Measurements from ENCODE around the gene DPP10. TPM values are rescaled to one million over a fixed set of nuclear protein-coding genes. Genes with fewer than 3 reads are reported as not detected.

The DPP10 gene
- total RNA-seq, 1 experiment from 2014 or later, result not detected

DNA sequence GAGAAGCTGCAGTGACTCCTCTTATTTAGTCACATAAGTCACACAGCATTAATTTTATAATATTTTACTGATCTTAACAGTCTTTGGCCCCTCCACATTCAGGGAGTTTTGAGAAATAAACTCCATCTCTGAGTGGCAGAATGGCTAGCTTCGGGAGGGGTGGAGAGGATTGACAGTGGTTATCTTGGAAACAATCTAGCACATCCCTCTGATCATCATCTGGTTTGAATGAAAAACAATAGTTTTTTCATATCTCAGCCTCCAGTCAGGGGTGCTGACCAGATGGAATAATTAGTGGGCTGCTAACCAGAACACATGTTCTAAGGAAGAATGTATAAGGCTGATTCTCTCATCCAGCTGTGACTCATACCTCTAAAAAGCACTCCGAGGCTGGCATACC is 477.5 kb downstream of the DPP10 start:
- no peak overlapping the region for H3K27ac ChIP-seq (ENCODE audit: low read length)
- H3K27me3 ChIP-seq (ENCODE audit: control insufficient read depth, insufficient read depth, low read length), result no peaks in the 10 kb centered on the region
- H3K36me3 ChIP-seq (ENCODE audit: control insufficient read depth, insufficient read depth, low read length), result no peaks in the 10 kb centered on the region
- DNase-seq (ENCODE audit: low read depth, low spot score), result no peak
- no TSS peak for BruUV-seq (replicated peaks)
- H3K4me3 ChIP-seq (ENCODE audit: low read depth in 2 of 2, low read length in 2 of 2), result no peak overlapping the region
- no peaks in the 10 kb centered on the region for H3K9me3 ChIP-seq (ENCODE audit: control insufficient read depth, insufficient read depth, low read depth, low read length)
- intact Hi-C loops (cut with micrococcal nuclease; ENCODE audit: unreplicated experiment), result no loop called here
- TF ChIP-seq REST (IDR thresholded peaks at IDR 0.05; ENCODE audit: insufficient read depth in 1 of 2, low read depth in 2 of 2, low read length in 1 of 2), result no peak
- no peak for TF ChIP-seq TCF7L2 (IDR thresholded peaks at IDR 0.05; ENCODE audit: low read depth, low read length)
- TF ChIP-seq CTCF (IDR thresholded peaks at IDR 0.05), result no peak
- no peak for TF ChIP-seq SIN3A (IDR thresholded peaks at IDR 0.05; ENCODE audit: borderline replicate concordance, insufficient read depth, low read depth, low read length)
- no peak for TF ChIP-seq POLR2AphosphoS5 (IDR thresholded peaks at IDR 0.05; ENCODE audit: low read depth, low read length)
- in situ Hi-C loops (cut with HindIII; ENCODE audit: low pct_unique_long_range_greater_than_20kb, low sequenced_read_pairs), result no loop called here
- no peak for ATAC-seq
- ChIA-PET POLR2A (no interaction called here), CTCF (no interaction called here)
- no peaks in the 10 kb centered on the region for H3K4me1 ChIP-seq (ENCODE audit: control insufficient read depth, insufficient read depth, low read length)

DNA sequence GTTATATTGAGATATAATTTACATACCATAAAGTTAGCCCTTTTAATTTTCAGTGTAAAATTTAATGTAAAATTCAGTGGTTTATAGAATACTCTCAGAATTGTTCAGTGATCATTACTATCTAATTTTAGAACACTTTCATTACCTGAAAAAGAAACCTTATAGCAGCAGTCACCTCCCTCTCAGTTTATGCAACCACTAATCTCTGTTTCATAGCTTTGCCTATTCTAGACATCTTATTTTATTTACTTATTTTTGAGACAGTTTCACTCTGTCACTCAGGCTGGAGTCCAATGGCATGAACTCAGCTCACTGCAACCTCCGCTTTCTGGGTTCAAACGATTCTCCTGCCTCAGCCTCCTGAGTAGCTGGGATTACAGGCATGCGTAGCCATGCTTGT is 479.6 kb downstream of the DPP10 start:
- Histone ChIP-seq H3K27me3 (ENCODE audit: control insufficient read depth, insufficient read depth, low read length) (no peaks in the 10 kb centered on the region), H3K27ac (ENCODE audit: low read length) (no peak overlapping the region), H3K4me1 (ENCODE audit: control insufficient read depth, insufficient read depth, low read length) (no peaks in the 10 kb centered on the region), H3K4me3 (ENCODE audit: low read depth in 2 of 2, low read length in 2 of 2) (no peak overlapping the region), H3K36me3 (ENCODE audit: control insufficient read depth, insufficient read depth, low read length) (no peaks in the 10 kb centered on the region), H3K9me3 (ENCODE audit: control insufficient read depth, insufficient read depth, low read depth, low read length) (no peaks in the 10 kb centered on the region)
- ATAC-seq (no peak), DNase-seq (ENCODE audit: low read depth, low spot score) (no peak)
- CTCF ChIA-PET, result no interaction called here
- intact Hi-C loops (cut with micrococcal nuclease; ENCODE audit: unreplicated experiment), result no loop called here
- BruUV-seq (replicated peaks), result no TSS peak
- TF ChIP-seq SIN3A (IDR thresholded peaks at IDR 0.05; ENCODE audit: borderline replicate concordance, insufficient read depth, low read depth, low read length) (no peak), REST (IDR thresholded peaks at IDR 0.05; ENCODE audit: insufficient read depth in 1 of 2, low read depth in 2 of 2, low read length in 1 of 2) (no peak), CTCF (IDR thresholded peaks at IDR 0.05) (no peak), POLR2AphosphoS5 (IDR thresholded peaks at IDR 0.05; ENCODE audit: low read depth, low read length) (no peak), TCF7L2 (IDR thresholded peaks at IDR 0.05; ENCODE audit: low read depth, low read length) (no peak)
- in situ Hi-C loops (cut with HindIII; ENCODE audit: low pct_unique_long_range_greater_than_20kb, low sequenced_read_pairs), result no loop called here
- POLR2A ChIA-PET, result no interaction called here
